Endothelial cell of hepatic sinusoid (primary cell): ENCODE data around the gene TRAF1.

Source experiments
- in situ Hi-C: cut with HindIII; loops from 2 replicates; pipeline ENCODE4 v1.10.0; 2017; ENCODE audit warnings: low sequenced_read_pairs

TRAF1 gene

DNA sequence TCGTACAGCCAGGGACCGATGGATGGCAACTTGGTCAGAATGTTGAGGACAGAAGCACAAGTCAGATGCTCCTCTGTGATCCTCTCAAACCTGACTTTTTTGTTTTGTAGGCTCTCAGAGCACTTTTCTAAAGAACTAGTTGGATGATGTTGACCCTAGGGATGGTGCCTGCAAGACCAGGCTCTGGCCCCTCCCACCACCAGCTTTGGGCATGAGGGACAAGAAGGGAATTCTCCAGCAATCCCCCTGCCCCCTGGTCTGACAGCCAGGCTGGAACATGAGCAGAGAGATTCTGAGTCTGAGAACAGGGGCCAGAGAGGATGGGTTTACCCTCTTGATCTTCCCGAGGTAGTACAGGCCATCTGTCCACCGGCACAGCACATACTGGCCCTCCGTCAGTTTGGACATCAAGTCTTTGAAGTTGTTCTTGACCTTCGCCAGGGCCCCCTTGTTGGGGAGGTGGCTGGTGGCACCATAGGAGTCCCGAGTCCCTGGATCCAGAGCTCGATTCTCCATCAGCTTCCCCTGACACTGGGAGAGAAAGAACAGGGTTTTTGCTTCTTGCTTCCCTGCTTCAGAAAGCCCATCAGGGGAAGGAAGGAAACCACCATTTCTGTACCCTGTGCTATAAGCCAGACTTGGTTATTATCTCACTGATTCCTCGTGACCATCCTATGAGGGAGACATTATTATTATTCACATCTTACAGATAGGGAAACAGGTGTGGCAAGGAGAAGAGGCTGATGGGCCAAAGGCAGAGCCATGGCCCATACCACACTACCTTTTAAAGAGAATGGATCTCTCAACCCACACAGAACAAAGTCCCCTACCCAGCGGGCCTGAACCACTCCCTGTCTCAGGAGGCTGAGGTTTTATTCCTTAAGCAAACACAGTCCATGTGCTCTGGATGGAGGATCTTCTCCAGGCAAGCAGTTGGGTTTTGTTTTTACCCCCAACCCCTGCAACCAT, 52.1 kb downstream of the TRAF1 start:
- in situ Hi-C loops, result loop anchor here (5.0 kb wide), 1 partner anchor 53 kb away; the partner anchor contains the start of gene TRAF1

GRCh38 chr9:120873512-120873911, 53.1 kb downstream of the TRAF1 start:
- in situ Hi-C loops, result no loop called here

GRCh38 chr9:120872791-120873502, 53.6 kb downstream of the TRAF1 start:
- in situ Hi-C loops, result no loop called here

DNA sequence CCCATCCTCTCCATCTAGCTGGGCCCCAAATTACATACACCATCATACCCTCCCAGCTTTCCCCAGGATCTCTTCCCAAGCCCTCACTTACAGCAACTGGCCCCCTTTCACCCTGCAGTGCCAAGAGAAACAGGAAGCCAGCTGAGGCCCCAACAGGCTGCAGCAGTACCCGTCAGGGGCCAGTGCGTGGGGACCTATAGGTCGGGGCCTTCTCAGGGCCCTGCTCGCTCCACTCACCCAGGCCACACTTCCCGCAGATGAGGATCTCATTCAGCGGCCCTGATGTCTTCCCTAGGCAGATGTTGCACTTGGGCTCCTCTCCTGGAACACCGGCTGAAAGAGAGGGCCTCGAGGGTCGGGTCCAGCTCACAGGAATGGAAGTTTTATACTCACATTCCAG, 56.4 kb downstream of the TRAF1 start:
- in situ Hi-C loops, result no loop called here

DNA sequence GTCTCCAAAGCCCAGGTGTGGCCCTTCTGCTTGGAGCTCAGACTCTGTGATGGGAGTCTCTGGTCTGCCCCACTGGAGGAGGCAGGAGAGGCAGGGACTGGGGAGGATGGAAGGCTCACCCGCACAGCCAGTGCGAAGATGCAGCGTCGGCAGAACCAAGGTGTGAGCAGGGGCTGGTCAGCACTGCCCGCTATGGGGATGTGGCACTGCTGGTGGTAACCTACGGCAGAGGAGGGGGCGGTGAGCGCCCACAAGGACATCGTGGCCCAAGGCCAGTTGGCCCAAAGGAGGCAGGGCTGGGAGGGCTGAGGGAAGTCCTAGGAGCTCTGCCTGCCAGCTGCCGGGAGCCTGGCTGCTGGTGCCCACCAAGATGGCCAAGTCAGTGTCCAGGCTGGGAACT, 56.9 kb downstream of the TRAF1 start:
- in situ Hi-C loops, result no loop called here

- in situ Hi-C loops, result no loop called here
Measured at GRCh38 chr9:120869360-120869687, 57.3 kb downstream of the TRAF1 start.

DNA sequence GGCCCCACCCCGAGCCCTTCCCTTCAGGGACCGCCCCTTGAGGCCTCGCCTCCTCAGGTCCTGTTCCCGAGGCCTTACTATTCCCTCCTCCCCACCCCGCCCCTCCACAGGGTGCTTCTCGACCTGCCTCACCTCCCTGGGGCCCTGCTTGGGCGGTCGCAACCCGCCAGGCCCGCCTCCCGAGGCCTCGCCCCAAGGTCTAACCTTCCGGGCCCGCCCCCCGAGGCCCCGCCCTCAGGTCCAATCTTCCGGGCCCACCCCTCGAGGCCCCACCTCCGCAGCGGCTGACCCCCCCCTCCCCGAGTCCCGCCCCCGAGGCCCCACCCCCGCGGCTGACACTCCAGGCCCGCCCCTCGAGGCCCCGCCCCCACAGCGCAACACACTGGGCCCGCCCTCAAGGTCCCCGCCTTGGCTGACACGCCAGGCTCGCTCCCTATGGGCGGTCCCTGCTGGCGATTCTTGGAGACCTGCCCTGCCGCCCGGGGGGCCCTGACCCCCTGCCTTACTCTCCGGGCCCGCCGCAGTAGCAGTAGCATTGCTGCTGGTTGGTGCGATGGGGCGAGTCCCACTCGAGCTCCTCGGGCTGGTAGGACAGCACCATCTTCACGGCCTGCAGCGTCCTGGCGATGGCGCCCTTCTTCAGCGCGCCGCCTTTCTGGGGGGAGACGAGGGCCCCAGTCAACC, 57.8 kb downstream of the TRAF1 start:
- in situ Hi-C loops, result no loop called here

GRCh38 chr9:120868339-120868675, 58.3 kb downstream of the TRAF1 start:
- in situ Hi-C loops, result no loop called here

DNA sequence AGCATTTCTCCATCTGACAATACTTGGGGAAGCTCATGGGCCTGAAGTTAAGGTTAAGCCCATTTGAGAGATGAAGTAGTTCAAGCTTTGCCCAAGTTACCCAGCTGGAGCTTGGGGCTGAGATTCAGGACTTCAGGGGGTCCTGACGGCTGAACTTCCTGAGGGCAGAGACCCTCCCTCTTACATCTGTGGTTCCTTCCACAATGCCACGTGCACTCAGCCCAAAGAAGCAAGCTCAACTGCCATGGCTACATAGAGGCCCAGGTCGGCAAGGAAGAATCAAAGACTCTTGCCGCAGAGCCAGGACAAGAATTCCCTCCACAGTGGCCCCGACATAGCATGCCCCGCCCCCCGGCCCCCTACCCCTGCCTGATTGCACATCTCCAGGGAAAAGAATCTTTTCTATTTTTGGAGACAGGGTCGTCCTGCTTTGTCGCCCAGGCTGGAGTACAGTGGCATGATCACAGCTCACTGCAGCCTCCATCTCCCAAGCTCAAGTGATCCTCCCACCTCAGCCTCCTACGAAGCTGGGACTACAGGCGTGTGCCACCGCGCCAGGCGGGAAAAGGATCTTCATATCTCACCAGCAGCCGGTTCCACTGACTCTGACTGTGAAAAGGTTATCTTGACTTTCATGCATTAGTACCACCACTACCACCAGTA, 58.8 kb downstream of the TRAF1 start:
- in situ Hi-C loops, result no loop called here

DNA sequence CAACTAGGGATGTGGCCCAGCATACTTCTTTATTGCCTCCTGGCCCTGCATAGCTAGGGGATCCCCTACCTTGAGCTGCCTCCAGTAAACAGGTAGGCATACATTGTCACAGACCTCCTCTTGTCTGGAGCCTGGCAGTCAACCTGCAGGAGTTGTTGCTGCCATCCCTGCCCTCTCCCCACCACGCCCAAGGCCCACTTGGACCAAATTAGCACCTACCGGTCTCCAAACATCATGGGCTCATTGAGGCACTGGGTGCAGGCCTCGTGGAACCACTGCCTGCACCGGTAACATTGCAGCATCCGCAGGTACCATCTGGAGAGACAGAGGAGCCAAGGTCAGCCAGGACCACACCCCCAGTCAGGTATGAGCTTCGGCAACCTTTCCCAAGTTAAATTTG, 59.9 kb downstream of the TRAF1 start:
- in situ Hi-C loops, result no loop called here

- in situ Hi-C loops, result no loop called here
Measured at GRCh38 chr9:120865809-120866208, 60.8 kb downstream of the TRAF1 start.

DNA sequence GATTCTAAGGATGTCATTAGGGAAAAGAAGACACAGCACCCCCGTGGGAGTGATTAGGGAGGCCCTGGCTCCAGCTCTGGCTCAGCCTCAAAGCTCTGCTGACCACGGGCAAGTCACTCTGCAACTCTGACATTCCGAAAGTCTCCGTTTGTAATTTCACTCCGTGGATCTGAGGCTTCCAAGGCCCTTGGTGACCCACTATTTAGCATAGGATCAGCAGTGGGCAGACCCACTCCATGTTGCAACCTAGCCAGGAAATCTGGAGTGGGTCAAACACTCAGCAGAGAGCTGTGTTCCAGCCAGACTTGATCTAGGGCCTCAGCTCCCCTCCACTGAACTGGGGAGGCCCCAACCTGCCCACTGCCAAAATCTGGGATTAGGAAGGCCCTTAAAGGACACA, 61.4 kb downstream of the TRAF1 start:
- in situ Hi-C loops, result no loop called here

DNA sequence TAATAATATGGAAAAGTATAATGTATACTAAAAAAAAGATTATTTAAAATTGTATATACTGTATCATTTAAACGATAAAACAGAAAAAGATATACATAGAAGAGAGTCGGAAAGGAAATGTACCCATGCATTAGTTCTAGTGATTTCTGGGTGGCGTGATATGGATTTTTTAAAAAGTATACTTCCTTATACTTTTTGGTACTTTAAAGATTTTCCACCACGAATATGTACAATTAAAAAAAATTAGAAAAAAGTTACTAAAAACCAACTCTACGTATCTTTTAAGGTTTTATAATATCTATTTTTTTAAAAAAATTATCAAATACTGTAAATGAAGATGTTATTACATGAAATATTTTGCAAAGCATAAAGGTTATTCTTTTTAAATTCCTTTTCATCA, 61.9 kb downstream of the TRAF1 start:
- in situ Hi-C loops, result no loop called here

DNA sequence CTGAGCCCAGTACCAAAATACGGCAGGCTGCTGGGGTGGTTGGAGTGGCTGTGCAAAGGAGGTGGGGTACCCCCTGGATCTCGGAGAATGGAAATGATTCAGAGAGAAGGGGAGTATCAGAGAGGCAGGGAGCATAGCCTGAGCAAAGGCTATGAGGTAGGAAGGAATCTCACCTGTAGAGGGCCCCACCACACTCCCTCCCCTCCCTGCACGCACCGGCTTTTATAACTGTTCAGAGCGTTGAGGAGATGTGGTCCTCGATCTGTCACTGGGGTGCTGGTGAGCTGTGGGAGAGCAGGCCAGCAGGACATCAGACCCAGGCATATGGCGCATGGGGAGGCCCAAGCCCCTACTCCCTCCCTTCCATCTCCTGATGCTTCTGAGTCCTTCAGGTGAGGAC, 62.8 kb downstream of the TRAF1 start:
- in situ Hi-C loops, result no loop called here

GRCh38 chr9:120862452-120862851, 64.1 kb downstream of the TRAF1 start:
- in situ Hi-C loops, result no loop called here

GRCh38 chr9:120861935-120862334, 64.7 kb downstream of the TRAF1 start:
- in situ Hi-C loops, result no loop called here

GRCh38 chr9:120860083-120860482, 66.5 kb downstream of the TRAF1 start:
- in situ Hi-C loops, result no loop called here

DNA sequence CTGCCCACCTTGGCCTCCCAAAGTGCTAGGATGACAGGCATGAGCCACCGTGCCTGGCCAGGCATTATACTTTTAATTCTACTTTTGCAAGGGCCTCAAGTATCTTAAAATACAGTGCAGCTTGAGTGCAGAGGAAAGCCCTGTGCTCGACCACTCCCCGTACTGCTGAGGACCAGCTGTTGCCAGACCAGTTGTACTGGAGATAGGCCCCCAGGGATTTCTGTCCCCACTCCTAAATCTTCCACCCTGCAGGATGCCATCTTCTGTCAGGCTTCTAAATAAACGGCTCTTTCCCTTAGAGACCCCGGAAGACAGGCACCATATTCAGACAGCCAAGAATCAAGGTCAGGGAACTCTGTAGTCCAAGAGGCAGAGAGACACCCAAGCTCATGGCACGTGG, 67.2 kb downstream of the TRAF1 start:
- in situ Hi-C loops, result no loop called here

DNA sequence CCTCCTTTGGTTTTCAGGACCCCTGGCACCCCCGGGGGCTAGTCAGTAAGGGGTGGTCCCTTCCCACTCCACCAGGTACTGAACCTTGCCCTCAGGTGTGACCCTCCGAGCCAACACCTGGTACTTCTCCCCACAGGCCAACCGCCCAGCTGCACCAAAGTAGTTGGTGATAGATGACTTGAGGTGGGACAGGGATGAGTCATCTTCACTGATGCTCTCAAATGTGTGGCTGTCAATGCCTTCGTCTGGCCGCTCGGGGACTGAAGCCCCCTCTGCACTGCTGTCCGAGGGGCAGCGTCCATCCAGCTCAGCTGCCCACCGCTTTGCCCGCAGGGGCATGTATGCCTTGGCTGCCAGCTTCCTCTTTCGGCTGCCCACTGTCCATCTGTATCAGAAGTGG, 68.7 kb downstream of the TRAF1 start:
- in situ Hi-C loops, result no loop called here

- in situ Hi-C loops, result no loop called here
Measured at GRCh38 chr9:120857481-120857880, 69.1 kb downstream of the TRAF1 start.

DNA sequence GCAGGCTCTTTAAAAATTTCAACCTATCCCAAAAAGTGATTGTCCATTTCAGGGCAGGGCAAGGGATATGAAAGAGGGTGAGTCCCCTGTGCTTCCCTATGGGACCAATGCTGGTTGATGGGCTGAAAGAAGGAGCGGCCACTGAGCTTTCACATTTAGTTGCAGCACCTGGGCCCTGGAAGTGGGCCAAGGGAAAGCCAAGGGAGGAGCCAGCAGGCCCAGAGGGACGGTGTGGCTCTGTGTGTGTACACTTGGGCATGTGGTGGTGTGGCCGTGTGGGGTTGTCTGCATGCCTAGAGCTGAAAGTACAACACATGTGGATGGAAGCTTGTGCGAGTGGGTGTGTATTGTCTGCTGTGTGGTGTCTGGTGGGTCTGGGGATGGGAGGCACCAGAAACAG, 69.9 kb downstream of the TRAF1 start:
- in situ Hi-C loops, result no loop called here
